LNCAP (cell line): ENCODE data around the gene TEPSIN.

ENCODE experiments used
- TF ChIP-seq, protein P1 (sequence below): fragments of 450-650 bp; IDR thresholded peaks from 2 replicates; pipeline ENCODE4 v1.5.1; 2017; ENCODE audit warnings: mild to moderate bottlenecking

TEPSIN gene

DNA sequence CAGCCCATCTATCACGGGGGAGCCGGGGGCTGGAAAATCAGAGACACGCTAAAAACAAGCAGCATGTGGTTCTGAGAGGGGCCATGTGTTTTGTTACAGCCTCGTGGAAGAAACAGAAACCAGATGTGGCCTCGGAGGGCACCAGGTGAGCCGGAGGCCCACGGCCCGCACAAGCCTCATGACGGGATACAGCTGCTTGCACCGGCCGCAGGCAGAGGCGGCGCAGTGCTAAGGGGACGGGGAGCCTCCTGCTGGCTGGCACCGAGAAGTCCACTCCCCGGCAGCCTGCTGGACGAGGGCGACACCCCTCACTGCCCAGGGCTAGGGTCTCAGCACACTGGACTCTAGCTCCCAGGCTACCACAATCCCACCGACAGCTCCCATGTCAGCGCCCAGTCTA is 19.4 kb upstream of the TEPSIN start:
- TF ChIP-seq, protein P1, sequence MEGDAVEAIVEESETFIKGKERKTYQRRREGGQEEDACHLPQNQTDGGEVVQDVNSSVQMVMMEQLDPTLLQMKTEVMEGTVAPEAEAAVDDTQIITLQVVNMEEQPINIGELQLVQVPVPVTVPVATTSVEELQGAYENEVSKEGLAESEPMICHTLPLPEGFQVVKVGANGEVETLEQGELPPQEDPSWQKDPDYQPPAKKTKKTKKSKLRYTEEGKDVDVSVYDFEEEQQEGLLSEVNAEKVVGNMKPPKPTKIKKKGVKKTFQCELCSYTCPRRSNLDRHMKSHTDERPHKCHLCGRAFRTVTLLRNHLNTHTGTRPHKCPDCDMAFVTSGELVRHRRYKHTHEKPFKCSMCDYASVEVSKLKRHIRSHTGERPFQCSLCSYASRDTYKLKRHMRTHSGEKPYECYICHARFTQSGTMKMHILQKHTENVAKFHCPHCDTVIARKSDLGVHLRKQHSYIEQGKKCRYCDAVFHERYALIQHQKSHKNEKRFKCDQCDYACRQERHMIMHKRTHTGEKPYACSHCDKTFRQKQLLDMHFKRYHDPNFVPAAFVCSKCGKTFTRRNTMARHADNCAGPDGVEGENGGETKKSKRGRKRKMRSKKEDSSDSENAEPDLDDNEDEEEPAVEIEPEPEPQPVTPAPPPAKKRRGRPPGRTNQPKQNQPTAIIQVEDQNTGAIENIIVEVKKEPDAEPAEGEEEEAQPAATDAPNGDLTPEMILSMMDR: no peak

DNA sequence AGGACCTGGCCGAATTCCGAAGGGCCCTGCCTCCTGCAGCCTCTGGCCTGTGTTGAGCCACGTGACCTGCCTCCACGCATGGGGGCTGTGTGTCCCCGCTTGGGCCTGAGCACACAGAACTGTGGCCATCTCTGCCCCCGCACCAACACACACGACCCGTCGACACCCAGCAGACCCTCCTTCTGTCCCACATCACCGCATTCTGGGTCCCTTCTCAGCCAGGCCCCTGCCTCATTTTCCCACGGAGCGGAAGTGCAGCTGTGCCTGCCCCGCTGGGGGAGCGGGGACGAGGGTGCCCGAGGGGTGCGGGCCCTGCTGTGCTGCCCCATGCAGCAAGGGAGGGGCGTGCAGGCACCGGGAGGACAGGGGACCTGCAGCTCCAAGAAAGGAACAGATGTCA is 18.7 kb upstream of the TEPSIN start:
- TF ChIP-seq, protein P1: no peak

GRCh38 chr17:81256616-81257015 is 17.8 kb upstream of the TEPSIN start:
- TF ChIP-seq, protein P1: no peak

DNA sequence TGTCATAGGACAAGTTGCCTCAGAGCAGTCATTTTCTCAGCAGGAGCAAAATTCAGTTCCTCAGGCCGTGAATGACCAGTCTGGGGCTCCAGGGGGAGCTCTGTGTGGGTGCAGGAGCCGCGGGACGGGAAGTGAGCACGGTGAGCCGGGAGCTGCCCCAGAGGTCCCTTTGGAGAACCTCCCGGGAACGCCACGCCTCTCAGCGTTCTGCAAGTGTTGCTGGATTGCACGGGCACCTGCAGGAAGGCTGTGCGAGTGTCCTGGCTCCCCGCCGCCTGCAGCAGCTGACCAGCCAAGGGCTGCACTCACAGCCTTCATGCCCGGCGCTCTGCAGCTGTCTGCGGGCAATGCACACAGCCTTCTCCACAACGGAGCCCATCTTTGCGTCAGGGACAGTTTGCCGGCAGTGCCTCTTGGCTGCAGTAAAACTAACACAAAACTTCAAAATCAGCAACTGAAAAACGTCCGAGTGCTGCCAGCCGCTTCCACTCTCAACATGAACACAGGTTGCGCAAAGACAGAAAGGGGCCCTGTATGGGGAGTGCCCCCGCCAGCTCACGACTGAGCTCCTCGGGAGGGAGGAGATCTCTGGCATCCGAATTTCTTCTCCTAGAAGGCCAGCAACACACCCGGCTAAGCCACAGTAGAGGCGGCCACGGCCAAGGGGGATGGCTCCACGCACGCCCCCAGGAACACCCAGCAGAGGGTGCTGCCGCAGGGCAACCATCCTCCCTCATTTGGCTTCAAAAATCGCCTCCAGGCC is 16.3 kb upstream of the TEPSIN start:
- TF ChIP-seq, protein P1: peak; percentile 71

GRCh38 chr17:81253358-81254131 is 14.7 kb upstream of the TEPSIN start:
- TF ChIP-seq, protein P1: peak; percentile 80

DNA sequence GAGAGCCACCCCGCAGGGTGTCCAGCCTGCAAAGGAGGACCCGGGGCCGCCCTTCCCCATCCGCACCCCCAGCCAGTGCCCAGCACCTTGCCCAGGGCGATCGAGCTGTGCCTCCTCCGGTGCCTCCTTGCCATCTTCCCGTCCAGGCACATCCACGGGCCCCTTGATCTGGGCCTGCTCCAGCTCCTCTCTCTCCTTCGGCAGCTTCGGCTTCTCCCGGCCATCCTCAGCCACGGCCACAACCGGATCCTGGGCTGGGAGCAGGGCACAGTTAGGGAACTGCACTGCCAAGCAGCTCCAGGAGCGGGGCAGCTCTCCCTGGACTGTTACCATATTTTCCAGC is 14.1 kb upstream of the TEPSIN start:
- TF ChIP-seq, protein P1: no peak

GRCh38 chr17:81252326-81252986 is 13.6 kb upstream of the TEPSIN start:
- TF ChIP-seq, protein P1: no peak
